Lower leg skin (tissue), 3 donors: Measurements from ENCODE around the gene C2orf72.

Experiments used
- POLR2A ChIP-seq, 2 donors: fragments of 450-650 bp; IDR thresholded peaks; one replicate each; pipeline ENCODE4 v1.6.1; 2016 to 2017; ENCODE audit warnings: antibody characterized with exemption in 2 of 2, mild to moderate bottlenecking in 1 of 2, moderate library complexity in 1 of 2
- TF ChIP-seq, protein P1 (sequence below), 3 donors: fragments of 450-650 bp; IDR thresholded peaks; one replicate each; pipeline ENCODE4 v1.5.1; 2016; ENCODE audit warnings: antibody characterized with exemption in 3 of 3, mild to moderate bottlenecking in 3 of 3, moderate library complexity in 2 of 3

- TF ChIP-seq, protein P1, sequence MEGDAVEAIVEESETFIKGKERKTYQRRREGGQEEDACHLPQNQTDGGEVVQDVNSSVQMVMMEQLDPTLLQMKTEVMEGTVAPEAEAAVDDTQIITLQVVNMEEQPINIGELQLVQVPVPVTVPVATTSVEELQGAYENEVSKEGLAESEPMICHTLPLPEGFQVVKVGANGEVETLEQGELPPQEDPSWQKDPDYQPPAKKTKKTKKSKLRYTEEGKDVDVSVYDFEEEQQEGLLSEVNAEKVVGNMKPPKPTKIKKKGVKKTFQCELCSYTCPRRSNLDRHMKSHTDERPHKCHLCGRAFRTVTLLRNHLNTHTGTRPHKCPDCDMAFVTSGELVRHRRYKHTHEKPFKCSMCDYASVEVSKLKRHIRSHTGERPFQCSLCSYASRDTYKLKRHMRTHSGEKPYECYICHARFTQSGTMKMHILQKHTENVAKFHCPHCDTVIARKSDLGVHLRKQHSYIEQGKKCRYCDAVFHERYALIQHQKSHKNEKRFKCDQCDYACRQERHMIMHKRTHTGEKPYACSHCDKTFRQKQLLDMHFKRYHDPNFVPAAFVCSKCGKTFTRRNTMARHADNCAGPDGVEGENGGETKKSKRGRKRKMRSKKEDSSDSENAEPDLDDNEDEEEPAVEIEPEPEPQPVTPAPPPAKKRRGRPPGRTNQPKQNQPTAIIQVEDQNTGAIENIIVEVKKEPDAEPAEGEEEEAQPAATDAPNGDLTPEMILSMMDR (IDR thresholded peaks at IDR 0.05) = no peak
- TF ChIP-seq POLR2A (IDR thresholded peaks at IDR 0.05) = no peak
Observed at GRCh38 chr2:231037202-231037730, at the start of gene C2orf72.
